IMR-90 (cell line): ENCODE measurements around the gene PALS2. TPM values are rescaled to one million over a fixed set of nuclear protein-coding genes. Genes with fewer than 3 reads are reported as not detected.

Experiments used
- ATAC-seq: fragments of 200-7000 bp; cut with Tn5 transposase; 2 replicates; pipeline ENCODE4 v1.9.1; 2020; ENCODE audit warnings: low read depth, mild to moderate bottlenecking, moderate library complexity
- BruUV-seq: library from RNA; stranded (reverse); fragments of 400-500 nt; replicated peaks from 2 replicates; lab custom pipeline; 2021; lab: Mats Ljungman, UMichigan
- CTCF ChIA-PET: fragments of 300-600 bp; formaldehyde crosslinking; extraction: SDS; loops from one replicate; lab custom pipeline; 2021; ENCODE audit warnings: antibody characterized with exemption; lab: Yijun Ruan, JAX
- POLR2A ChIA-PET: fragments of 300-600 bp; sonication (Branson Sonifier 250); formaldehyde crosslinking; loops from one replicate; lab custom pipeline; 2022; ENCODE audit warnings: antibody characterized with exemption; ENCODE audit not compliant: unreplicated experiment; lab: Charles Lee
- DNase-seq: peaks from one replicate; pipeline ENCODE4 v3.0.0; 2013
- H2AFZ ChIP-seq: replicated peaks from 2 replicates; pipeline ENCODE3; 2013; ENCODE audit warnings: low read length, mild to moderate bottlenecking; ENCODE audit not compliant: poor library complexity
- H2AK5ac ChIP-seq: 2 replicates; pipeline ENCODE4 v1.6.1; 2013; ENCODE audit warnings: low read depth, low read length, inconsistent platforms
- H2AK9ac ChIP-seq: replicated peaks from 2 replicates; pipeline ENCODE3; 2013; ENCODE audit warnings: mild to moderate bottlenecking, low read depth, low read length, moderate library complexity; ENCODE audit not compliant: poor library complexity
- H2BK120ac ChIP-seq: 2 replicates; pipeline ENCODE4 v1.6.1; 2013; ENCODE audit warnings: low read depth, low read length, inconsistent platforms
- H2BK15ac ChIP-seq: 3 replicates; pipeline ENCODE4 v1.6.1; 2013; ENCODE audit warnings: low read depth, low read length, inconsistent platforms
- H2BK20ac ChIP-seq: 2 replicates; pipeline ENCODE4 v1.6.1; 2013; ENCODE audit warnings: low read depth, mild to moderate bottlenecking, inconsistent platforms, low read length, moderate library complexity
- H2BK5ac ChIP-seq: 2 replicates; pipeline ENCODE4 v1.6.1; 2013; ENCODE audit warnings: mild to moderate bottlenecking, low read depth, low read length, inconsistent platforms; ENCODE audit not compliant: poor library complexity, severe bottlenecking
- H3K14ac ChIP-seq: replicated peaks from 2 replicates; pipeline ENCODE4 v1.6.1; 2013; ENCODE audit warnings: low read depth, low read length, inconsistent platforms
- H3K18ac ChIP-seq: 2 replicates; pipeline ENCODE4 v1.6.1; 2013; ENCODE audit warnings: low read depth, low read length, control low read depth
- H3K23ac ChIP-seq: 2 replicates; pipeline ENCODE4 v1.6.1; 2013; ENCODE audit warnings: low read depth, low read length, inconsistent platforms
- H3K27ac ChIP-seq: 2 replicates; pipeline ENCODE4 v1.5.1; 2013; ENCODE audit warnings: mild to moderate bottlenecking, control low read depth, low read length; ENCODE audit not compliant: insufficient read depth
- H3K27me3 ChIP-seq: 2 replicates; pipeline ENCODE4 v1.6.1; 2013; ENCODE audit warnings: low read length; ENCODE audit not compliant: control insufficient read depth, insufficient read depth
- H3K36me3 ChIP-seq: 2 replicates; pipeline ENCODE4 v1.6.1; 2013; ENCODE audit warnings: low read length, mixed read lengths; ENCODE audit not compliant: control insufficient read depth, insufficient read depth
- H3K4ac ChIP-seq: 2 replicates; pipeline ENCODE4 v1.6.1; 2013; ENCODE audit warnings: low read depth, low read length, inconsistent platforms
- H3K4me1 ChIP-seq: 2 replicates; pipeline ENCODE4 v1.6.1; 2013; ENCODE audit warnings: low read length, mixed read lengths; ENCODE audit not compliant: control insufficient read depth, insufficient read depth
- H3K4me2 ChIP-seq: 2 replicates; pipeline ENCODE4 v1.6.1; 2013; ENCODE audit warnings: low read depth, mild to moderate bottlenecking, control low read depth, low read length, moderate library complexity
- H3K4me3 ChIP-seq: 2 replicates; pipeline ENCODE4 v1.5.1; 2013; ENCODE audit warnings: low read depth, mild to moderate bottlenecking, control low read depth, low read length, moderate library complexity; ENCODE audit not compliant: insufficient read depth
- H3K56ac ChIP-seq: 2 replicates; pipeline ENCODE4 v1.6.1; 2013; ENCODE audit warnings: low read length, inconsistent platforms; ENCODE audit not compliant: insufficient read depth; ENCODE audit errors: extremely low read depth
- H3K79me1 ChIP-seq, 2 experiments: 2 replicates each; pipeline ENCODE4 v1.6.1; 2013; ENCODE audit warnings: low read length in 2 of 2, inconsistent platforms in 1 of 2, low read depth in 1 of 2
- H3K9ac ChIP-seq: 2 replicates; pipeline ENCODE4 v1.6.1; 2013; ENCODE audit warnings: low read depth, low read length, control low read depth
- H3K9me1 ChIP-seq: 2 replicates; pipeline ENCODE4 v1.6.1; 2013; ENCODE audit warnings: low read length, inconsistent platforms; ENCODE audit not compliant: insufficient read depth
- H3K9me3 ChIP-seq: 2 replicates; pipeline ENCODE4 v1.6.1; 2013; ENCODE audit warnings: low read length; ENCODE audit not compliant: control insufficient read depth, insufficient read depth
- H4K20me1 ChIP-seq: 2 replicates; pipeline ENCODE4 v1.6.1; 2013; ENCODE audit warnings: low read length, inconsistent platforms; ENCODE audit not compliant: insufficient read depth
- H4K5ac ChIP-seq: 2 replicates; pipeline ENCODE4 v1.6.1; 2013; ENCODE audit warnings: mild to moderate bottlenecking, low read depth, low read length, control low read depth
- H4K8ac ChIP-seq, 2 experiments: 2 replicates each; pipeline ENCODE4 v1.6.1; 2013; ENCODE audit warnings: low read depth in 2 of 2, low read length in 2 of 2, control low read depth in 1 of 2, inconsistent platforms in 1 of 2
- H4K91ac ChIP-seq: 2 replicates; pipeline ENCODE4 v1.6.1; 2013; ENCODE audit warnings: low read depth, low read length, inconsistent platforms; ENCODE audit not compliant: insufficient read depth
- BHLHE40 ChIP-seq: fragments of 150-350 bp; IDR thresholded peaks from 2 replicates; pipeline ENCODE4 v1.6.1; 2016; ENCODE audit warnings: mild to moderate bottlenecking, low read depth, low read length
- CEBPB ChIP-seq: IDR thresholded peaks from 2 replicates; pipeline ENCODE4 v1.6.1; 2012; ENCODE audit warnings: low read depth, low read length, improper control_type of control experiment
- CHD1 ChIP-seq: IDR thresholded peaks from 2 replicates; pipeline ENCODE4 v1.6.1; 2012; ENCODE audit warnings: low read depth, low read length, improper control_type of control experiment
- CTCF ChIP-seq: conservative IDR thresholded peaks from 2 replicates; pipeline ENCODE4 v1.5.1; 2012; ENCODE audit warnings: mild to moderate bottlenecking, low read depth, low read length, improper control_type of control experiment
- ELK1 ChIP-seq: fragments of 150-350 bp; IDR thresholded peaks from 2 replicates; pipeline ENCODE4 v1.6.1; 2016; ENCODE audit warnings: low read depth, mild to moderate bottlenecking, low read length, moderate library complexity, borderline replicate concordance
- FOS ChIP-seq: fragments of 150-350 bp; IDR thresholded peaks from 2 replicates; pipeline ENCODE4 v1.6.1; 2016; ENCODE audit warnings: low read depth, low read length
- MAFK ChIP-seq: IDR thresholded peaks from 2 replicates; pipeline ENCODE4 v1.6.1; 2012; ENCODE audit warnings: low read depth, low read length, improper control_type of control experiment
- MAZ ChIP-seq: IDR thresholded peaks from 2 replicates; pipeline ENCODE4 v1.6.1; 2012; ENCODE audit warnings: low read depth, mild to moderate bottlenecking, low read length, improper control_type of control experiment, moderate library complexity, borderline replicate concordance
- MXI1 ChIP-seq: IDR thresholded peaks from 2 replicates; pipeline ENCODE4 v1.6.1; 2012; ENCODE audit warnings: low read depth, mild to moderate bottlenecking, low read length, moderate library complexity, borderline replicate concordance
- NFE2L2 ChIP-seq: fragments of 150-350 bp; IDR thresholded peaks from 2 replicates; pipeline ENCODE4 v1.6.1; 2016; ENCODE audit warnings: low read depth, mild to moderate bottlenecking, low read length
- POLR2A ChIP-seq: IDR thresholded peaks from 2 replicates; pipeline ENCODE4 v1.6.1; 2012; ENCODE audit warnings: mild to moderate bottlenecking, low read depth, low read length
- RAD21 ChIP-seq: IDR thresholded peaks from 2 replicates; pipeline ENCODE4 v1.6.1; 2012; ENCODE audit warnings: low read length, improper control_type of control experiment
- RCOR1 ChIP-seq: IDR thresholded peaks from 2 replicates; pipeline ENCODE4 v1.6.1; 2012; ENCODE audit warnings: mild to moderate bottlenecking, low read length, improper control_type of control experiment; ENCODE audit not compliant: insufficient replicate concordance
- RFX5 ChIP-seq: IDR thresholded peaks from 2 replicates; pipeline ENCODE4 v1.8.0; 2012; ENCODE audit warnings: low read depth, mild to moderate bottlenecking, low read length, moderate library complexity
- SMC3 ChIP-seq: fragments of 150-350 bp; IDR thresholded peaks from 2 replicates; pipeline ENCODE4 v1.6.1; 2016; ENCODE audit warnings: low read depth, mild to moderate bottlenecking, antibody characterized with exemption, low read length, moderate library complexity
- USF2 ChIP-seq: fragments of 150-350 bp; IDR thresholded peaks from 2 replicates; pipeline ENCODE4 v1.6.1; 2017; ENCODE audit warnings: mild to moderate bottlenecking, antibody characterized with exemption, low read length, low read depth
- dilution Hi-C: fragments of 300-500 bp; cut with HindIII; formaldehyde crosslinking; loops from one replicate; pipeline ENCODE4 v1.14.3; 2018; ENCODE audit warnings: low sequenced_read_pairs; ENCODE audit not compliant: unreplicated experiment
- in situ Hi-C: fragments of 300-500 bp; cut with MboI; formaldehyde crosslinking; loops from 3 replicates; pipeline ENCODE4 v1.14.3; 2019; ENCODE audit warnings: low sequenced_read_pairs, inconsistent platforms, mixed read lengths
- intact Hi-C: fragments of 100-400 bp; cut with micrococcal nuclease; formaldehyde crosslinking; loops from 2 replicates; pipeline ENCODE4 v1.10.0; 2022
- polyA plus RNA-seq, 3 experiments: library from polyadenylated mRNA; depleted of rRNA; stranded (reverse); fragments of >200 nt; gene quantifications; 2 replicates each; pipeline ENCODE4 v1.2.3, GENCODE V29; 2012; ENCODE audit warnings: low replicate concordance in 1 of 3
- total RNA-seq: library from RNA; depleted of rRNA; stranded (reverse); fragments of >200 nt; gene quantifications from 2 replicates; pipeline ENCODE4 v1.2.3, GENCODE V29; 2012

The PALS2 gene
- total and polyA plus RNA-seq, 2 of the 4 experiments (the other 2 are of a cell fraction) = 8.8 to 15.4 TPM

GRCh38 chr7:24545215-24545614 is 28.0 kb upstream of the PALS2 start:
- dilution Hi-C loops (no loop called here), in situ Hi-C loops (no loop called here), intact Hi-C loops (no loop called here)
- no peak overlapping the region for H3K4ac ChIP-seq
- no peak overlapping the region for H4K91ac ChIP-seq
- CTCF ChIA-PET = no interaction called here
- no peak overlapping the region for H2BK5ac ChIP-seq
- H3K56ac ChIP-seq = no peak overlapping the region
- no peak overlapping the region for H2AFZ ChIP-seq
- no peak overlapping the region for H2AK9ac ChIP-seq
- H3K4me1 ChIP-seq = no peaks in the 10 kb centered on the region
- no peaks in the 10 kb centered on the region for H3K36me3 ChIP-seq
- POLR2A ChIA-PET = no interaction called here
- TF ChIP-seq BHLHE40 = no peak
- TF ChIP-seq USF2 = no peak
- TF ChIP-seq MAZ = no peak
- no peak for TF ChIP-seq RCOR1
- TF ChIP-seq MAFK = no peak
- no peak for TF ChIP-seq NFE2L2
- TF ChIP-seq CEBPB = no peak
- TF ChIP-seq POLR2A = no peak
- TF ChIP-seq ELK1 = no peak
- no peak for TF ChIP-seq RFX5
- TF ChIP-seq CHD1 = no peak
- TF ChIP-seq CTCF = no peak
- no peak for TF ChIP-seq RAD21
- no peak for TF ChIP-seq SMC3
- no peak for TF ChIP-seq MXI1
- no peak for TF ChIP-seq FOS
- no peaks in the 10 kb centered on the region for H3K9me1 ChIP-seq
- ATAC-seq (no peak), DNase-seq (no peak)
- no peak overlapping the region for H3K9ac ChIP-seq
- no peak overlapping the region for H2AK5ac ChIP-seq
- H4K20me1 ChIP-seq = no peaks in the 10 kb centered on the region
- H3K18ac ChIP-seq = no peak overlapping the region
- H4K5ac ChIP-seq = no peak overlapping the region
- H2BK20ac ChIP-seq = no peak overlapping the region
- no peaks in the 10 kb centered on the region for H3K9me3 ChIP-seq
- H3K23ac ChIP-seq = no peak overlapping the region
- no peaks in the 10 kb centered on the region for H3K79me1 ChIP-seq
- no peak overlapping the region for H3K4me2 ChIP-seq
- H3K4me3 ChIP-seq = no peak overlapping the region
- H3K27ac ChIP-seq = no peak overlapping the region
- H3K14ac ChIP-seq = no peak overlapping the region
- BruUV-seq = no TSS peak
- H4K8ac ChIP-seq = no peak overlapping the region
- H2BK120ac ChIP-seq = no peak overlapping the region
- H3K27me3 ChIP-seq = no peaks in the 10 kb centered on the region; the same call in 1 of the 2 replicates
- no peak overlapping the region for H2BK15ac ChIP-seq
